ENCODE measurements around the gene ASB18. TPM values are rescaled to one million over a fixed set of nuclear protein-coding genes. Genes with fewer than 3 reads are reported as not detected.

Gene ASB18
- total and polyA plus RNA-seq, 2 of the 13 experiments (the other 11 are each of a cell fraction or from before 2014, with no cell fraction given): not detected

GRCh38 chr2:236306825-236307540 is 42.8 kb upstream of the ASB18 start:
- intact Hi-C loops (cut with micrococcal nuclease; ENCODE audit: unreplicated experiment): no loop called here
- CTCF ChIA-PET (ENCODE audit: low intra/inter-chr PET ratio, low total read pairs): no interaction called here

More at GRCh38 chr2:236306825-236307540, 42.8 kb upstream of the ASB18 start:
- H3K9me3 ChIP-seq (ENCODE audit: low read length): no peaks in the 10 kb centered on the region
- no peak for ATAC-seq
- H3K36me3 ChIP-seq (replicated peaks in 1 of 2; ENCODE audit: control insufficient read depth in 1 of 2, insufficient read depth in 2 of 2, low read length in 2 of 2): no peaks in the 10 kb centered on the region
- in situ Hi-C loops (cut with HindIII; ENCODE audit: extremely low pct_ligation_motif_present, low pct_unique_long_range_greater_than_20kb): no loop called here
- H4K20me1 ChIP-seq (ENCODE audit: insufficient read depth, low read length): no peaks in the 10 kb centered on the region
- FAIRE-seq: no peak
- H3K27ac ChIP-seq (ENCODE audit: extremely low read length, insufficient read depth, low read length): no peak overlapping the region
- TF ChIP-seq TEF (CRISPR knock-in tag; IDR thresholded peaks at IDR 0.05): no peak
- TF ChIP-seq SP5 (CRISPR knock-in tag; IDR thresholded peaks at IDR 0.05; ENCODE audit: borderline replicate concordance, low read depth): no peak
- TF ChIP-seq ZBTB4 (CRISPR knock-in tag; IDR thresholded peaks at IDR 0.05; ENCODE audit: borderline replicate concordance): no peak
- TF ChIP-seq ZNF34 (CRISPR knock-in tag; IDR thresholded peaks at IDR 0.05; ENCODE audit: borderline replicate concordance): no peak
- no peak for TF ChIP-seq XBP1 (CRISPR knock-in tag; IDR thresholded peaks at IDR 0.05)
- TF ChIP-seq RBM22 (optimal IDR thresholded peaks at IDR 0.05; ENCODE audit: low read length): no peak
- no peak for TF ChIP-seq SNAPC5 (CRISPR knock-in tag; IDR thresholded peaks at IDR 0.05; ENCODE audit: borderline replicate concordance)
- TF ChIP-seq POLR2G (IDR thresholded peaks at IDR 0.05; ENCODE audit: low read depth, low read length): no peak
- no peak for TF ChIP-seq ZNF589 (CRISPR knock-in tag; conservative IDR thresholded peaks at IDR 0.05)
- H3K79me2 ChIP-seq (ENCODE audit: insufficient read depth, low read length): no peaks in the 10 kb centered on the region
- no peak for DNase-seq (ENCODE audit: low spot score)
- H3K4me1 ChIP-seq (ENCODE audit: insufficient read depth, low read length): no peaks in the 10 kb centered on the region
- no peak overlapping the region for H3K4me3 ChIP-seq (replicated peaks in 1 of 3; ENCODE audit: insufficient read depth in 1 of 3, low read depth in 2 of 3, low read length in 3 of 3)
- POLR2A ChIA-PET: no interaction called here
- 7% methylated on average over 13 of the region's 13 CpGs for WGBS (ENCODE audit: low lambda C conversion rate)
- H3K27me3 ChIP-seq (ENCODE audit: control insufficient read depth in 1 of 2, insufficient read depth in 2 of 2, low read length in 2 of 2): peaks cover 1 to 41% of the 10 kb centered on the region in 2 experiments; a peak in 4 of 5 replicates
- H2AFZ ChIP-seq (ENCODE audit: low read length): no peak overlapping the region
- no TSS peak for BruUV-seq (replicated peaks)
- no peak overlapping the region for H3K9ac ChIP-seq (ENCODE audit: insufficient read depth, low read depth, low read length)
- no peak overlapping the region for H3K4me2 ChIP-seq (ENCODE audit: low read depth, low read length)
